ENCODE results near the gene SLC25A30. TPM values are rescaled to one million over a fixed set of nuclear protein-coding genes. Genes with fewer than 3 reads are reported as not detected.

Gene SLC25A30
- total and polyA plus RNA-seq, 10 donors = 5.9 to 31.9 (median 19.0) TPM

GRCh38 chr13:45401314-45401713 lies 16.9 kb downstream of the SLC25A30 start:
- Histone ChIP-seq H3K4me1 (peaks cover 3 to 23% (median 8%) of the 10 kb centered on the region in 6 donors), H3K9me3 (no peaks in the 10 kb centered on the region), H3K36me3 (peaks cover 0 to 100% (median 79%) of the 10 kb centered on the region in 6 donors), H3K4me3 (no peak overlapping the region), H3K27me3 (replicated peaks in 1 of 7) (no peaks in the 10 kb centered on the region), H3K27ac (no peak overlapping the region)
- 94 to 100% (median 100%) methylated on average over 1 of the region's 1 CpG for WGBS, 5 donors
- no peak for DNase-seq
- intact Hi-C loops (cut with DNase I; ENCODE audit: low total_unique reads) = no loop called here
- no peak for TF ChIP-seq POLR2A (IDR thresholded peaks at IDR 0.05)
- no peak for TF ChIP-seq CTCF (IDR thresholded peaks at IDR 0.05 in 8 of 11, conservative IDR thresholded peaks at IDR 0.05 in 3 of 11)
- no peak for TF ChIP-seq POLR2AphosphoS5 (IDR thresholded peaks at IDR 0.05)

GRCh38 chr13:45398877-45399276 lies 19.3 kb downstream of the SLC25A30 start:
- TF ChIP-seq CTCF (IDR thresholded peaks at IDR 0.05 in 8 of 11, conservative IDR thresholded peaks at IDR 0.05 in 3 of 11) (no peak), POLR2A (IDR thresholded peaks at IDR 0.05) (no peak), POLR2AphosphoS5 (IDR thresholded peaks at IDR 0.05) (no peak)
- intact Hi-C loops (cut with DNase I; ENCODE audit: low total_unique reads) = no loop called here
- Histone ChIP-seq H3K36me3 (peaks cover 0 to 95% (median 65%) of the 10 kb centered on the region in 6 donors), H3K9me3 (no peaks in the 10 kb centered on the region), H3K27me3 (replicated peaks in 1 of 7) (no peaks in the 10 kb centered on the region), H3K4me1 (peaks cover 8 to 47% (median 24%) of the 10 kb centered on the region in 6 donors), H3K27ac (peak overlapping the region in 1 of 8 donors; percentile 33), H3K4me3 (no peak overlapping the region)
- no peak for DNase-seq
- WGBS, 5 donors = 58 to 83% (median 68%) methylated on average over 4 of the region's 4 CpGs

GRCh38 chr13:45396533-45397095 lies 21.6 kb downstream of the SLC25A30 start:
- 30 to 55% (median 39%) methylated on average over 9 of the region's 9 CpGs for WGBS, 5 donors
- H3K36me3 ChIP-seq = peaks cover 0 to 91% (median 52%) of the 10 kb centered on the region in 6 donors
- intact Hi-C loops (cut with DNase I; ENCODE audit: low total_unique reads) = no loop called here
- H3K9me3 ChIP-seq = no peaks in the 10 kb centered on the region
- TF ChIP-seq POLR2AphosphoS5 (IDR thresholded peaks at IDR 0.05) (peak in 2 of 3 donors; percentile 32 to 36), CTCF (IDR thresholded peaks at IDR 0.05 in 8 of 11, conservative IDR thresholded peaks at IDR 0.05 in 3 of 11) (no peak)
- H3K4me3 ChIP-seq = no peak overlapping the region
- H3K27ac ChIP-seq = peak overlapping the region; percentile 24 to 74 (median 50)
- no peak for DNase-seq
- H3K4me1 ChIP-seq = peaks cover 8 to 49% (median 24%) of the 10 kb centered on the region in 6 donors
- H3K27me3 ChIP-seq (replicated peaks in 1 of 7) = no peaks in the 10 kb centered on the region

GRCh38 chr13:45393941-45394570 lies 24.1 kb downstream of the SLC25A30 start:
- TF ChIP-seq POLR2A (IDR thresholded peaks at IDR 0.05) (no peak), CTCF (IDR thresholded peaks at IDR 0.05 in 8 of 11, conservative IDR thresholded peaks at IDR 0.05 in 3 of 11) (peak in 7 of 11 experiments; percentile 7 to 58 (median 54)), POLR2AphosphoS5 (IDR thresholded peaks at IDR 0.05) (no peak)
- peaks cover 8 to 49% (median 24%) of the 10 kb centered on the region in 6 donors for H3K4me1 ChIP-seq
- no peak overlapping the region for H3K27ac ChIP-seq
- 47 to 51% (median 49%) methylated on average over 4 of the region's 4 CpGs for WGBS, 5 donors
- no peak for DNase-seq
- peaks cover 0 to 84% (median 33%) of the 10 kb centered on the region in 6 donors for H3K36me3 ChIP-seq
- H3K9me3 ChIP-seq = no peaks in the 10 kb centered on the region
- intact Hi-C loops (cut with DNase I; ENCODE audit: low total_unique reads) = no loop called here
- no peaks in the 10 kb centered on the region for H3K27me3 ChIP-seq (replicated peaks in 1 of 7)
- no peak overlapping the region for H3K4me3 ChIP-seq
